ENCODE results near the gene SLC39A2. TPM values are rescaled to one million over a fixed set of nuclear protein-coding genes. Genes with fewer than 3 reads are reported as not detected.
A peak's percentile ranks its signal among the peaks of the same experiment; 100 is the strongest.

The SLC39A2 gene
- total and polyA plus RNA-seq, 4 donors: 0.05 to 0.08 TPM; not detected in 2

- no peak for DNase-seq (ENCODE audit: low spot score)
- 34% methylated on average over 2 of the region's 2 CpGs for WGBS
- TF ChIP-seq, protein P1, sequence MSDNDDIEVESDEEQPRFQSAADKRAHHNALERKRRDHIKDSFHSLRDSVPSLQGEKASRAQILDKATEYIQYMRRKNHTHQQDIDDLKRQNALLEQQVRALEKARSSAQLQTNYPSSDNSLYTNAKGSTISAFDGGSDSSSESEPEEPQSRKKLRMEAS (IDR thresholded peaks at IDR 0.05): peak; percentile 45
- peak; percentile 26 for TF ChIP-seq YY1 (IDR thresholded peaks at IDR 0.05)
- TF ChIP-seq, protein P2, sequence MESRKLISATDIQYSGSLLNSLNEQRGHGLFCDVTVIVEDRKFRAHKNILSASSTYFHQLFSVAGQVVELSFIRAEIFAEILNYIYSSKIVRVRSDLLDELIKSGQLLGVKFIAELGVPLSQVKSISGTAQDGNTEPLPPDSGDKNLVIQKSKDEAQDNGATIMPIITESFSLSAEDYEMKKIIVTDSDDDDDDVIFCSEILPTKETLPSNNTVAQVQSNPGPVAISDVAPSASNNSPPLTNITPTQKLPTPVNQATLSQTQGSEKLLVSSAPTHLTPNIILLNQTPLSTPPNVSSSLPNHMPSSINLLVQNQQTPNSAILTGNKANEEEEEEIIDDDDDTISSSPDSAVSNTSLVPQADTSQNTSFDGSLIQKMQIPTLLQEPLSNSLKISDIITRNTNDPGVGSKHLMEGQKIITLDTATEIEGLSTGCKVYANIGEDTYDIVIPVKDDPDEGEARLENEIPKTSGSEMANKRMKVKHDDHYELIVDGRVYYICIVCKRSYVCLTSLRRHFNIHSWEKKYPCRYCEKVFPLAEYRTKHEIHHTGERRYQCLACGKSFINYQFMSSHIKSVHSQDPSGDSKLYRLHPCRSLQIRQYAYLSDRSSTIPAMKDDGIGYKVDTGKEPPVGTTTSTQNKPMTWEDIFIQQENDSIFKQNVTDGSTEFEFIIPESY (IDR thresholded peaks at IDR 0.05): peak; percentile 30
- TF ChIP-seq ATF3 (IDR thresholded peaks at IDR 0.05): no peak
- TF ChIP-seq FOXA2 (IDR thresholded peaks at IDR 0.05): peak; percentile 22
- TF ChIP-seq, protein P3, sequence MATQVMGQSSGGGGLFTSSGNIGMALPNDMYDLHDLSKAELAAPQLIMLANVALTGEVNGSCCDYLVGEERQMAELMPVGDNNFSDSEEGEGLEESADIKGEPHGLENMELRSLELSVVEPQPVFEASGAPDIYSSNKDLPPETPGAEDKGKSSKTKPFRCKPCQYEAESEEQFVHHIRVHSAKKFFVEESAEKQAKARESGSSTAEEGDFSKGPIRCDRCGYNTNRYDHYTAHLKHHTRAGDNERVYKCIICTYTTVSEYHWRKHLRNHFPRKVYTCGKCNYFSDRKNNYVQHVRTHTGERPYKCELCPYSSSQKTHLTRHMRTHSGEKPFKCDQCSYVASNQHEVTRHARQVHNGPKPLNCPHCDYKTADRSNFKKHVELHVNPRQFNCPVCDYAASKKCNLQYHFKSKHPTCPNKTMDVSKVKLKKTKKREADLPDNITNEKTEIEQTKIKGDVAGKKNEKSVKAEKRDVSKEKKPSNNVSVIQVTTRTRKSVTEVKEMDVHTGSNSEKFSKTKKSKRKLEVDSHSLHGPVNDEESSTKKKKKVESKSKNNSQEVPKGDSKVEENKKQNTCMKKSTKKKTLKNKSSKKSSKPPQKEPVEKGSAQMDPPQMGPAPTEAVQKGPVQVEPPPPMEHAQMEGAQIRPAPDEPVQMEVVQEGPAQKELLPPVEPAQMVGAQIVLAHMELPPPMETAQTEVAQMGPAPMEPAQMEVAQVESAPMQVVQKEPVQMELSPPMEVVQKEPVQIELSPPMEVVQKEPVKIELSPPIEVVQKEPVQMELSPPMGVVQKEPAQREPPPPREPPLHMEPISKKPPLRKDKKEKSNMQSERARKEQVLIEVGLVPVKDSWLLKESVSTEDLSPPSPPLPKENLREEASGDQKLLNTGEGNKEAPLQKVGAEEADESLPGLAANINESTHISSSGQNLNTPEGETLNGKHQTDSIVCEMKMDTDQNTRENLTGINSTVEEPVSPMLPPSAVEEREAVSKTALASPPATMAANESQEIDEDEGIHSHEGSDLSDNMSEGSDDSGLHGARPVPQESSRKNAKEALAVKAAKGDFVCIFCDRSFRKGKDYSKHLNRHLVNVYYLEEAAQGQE (IDR thresholded peaks at IDR 0.05): no peak
- TF ChIP-seq GABPA (IDR thresholded peaks at IDR 0.05 in 1 of 2, conservative IDR thresholded peaks at IDR 0.05 in 1 of 2): peak in 1 of 2 donors; percentile 23
- TF ChIP-seq HNF4G (IDR thresholded peaks at IDR 0.05): peak; percentile 34
- peak; percentile 65 for TF ChIP-seq SP1 (IDR thresholded peaks at IDR 0.05)
- TF ChIP-seq TAF1 (conservative IDR thresholded peaks at IDR 0.05): no peak
- TF ChIP-seq NR2F2 (IDR thresholded peaks at IDR 0.05): peak; percentile 81
- no peak for TF ChIP-seq FOXA1 (IDR thresholded peaks at IDR 0.05)
- TF ChIP-seq EGR1 (IDR thresholded peaks at IDR 0.05; ENCODE audit: low read depth in 2 of 2): no peak
- TF ChIP-seq JUND (IDR thresholded peaks at IDR 0.05): no peak
- TF ChIP-seq RXRA (IDR thresholded peaks at IDR 0.05): peak; percentile 83 to 84
- no peak for TF ChIP-seq RAD21 (IDR thresholded peaks at IDR 0.05)
- no peak for TF ChIP-seq CTCF (IDR thresholded peaks at IDR 0.05; ENCODE audit: low read depth, low read length, missing input control)
- peak; percentile 77 to 79 for TF ChIP-seq HNF4A (conservative IDR thresholded peaks at IDR 0.05)
- Histone ChIP-seq H3K4me3 (ENCODE audit: low read depth in 1 of 3, low read length in 3 of 3) (no peak overlapping the region), H3K36me3 (ENCODE audit: control insufficient read depth in 4 of 4, insufficient read depth in 3 of 4, low read depth in 1 of 4, low read length in 3 of 4) (no peaks in the 10 kb centered on the region), H3K27ac (ENCODE audit: low read depth in 1 of 2, low read length in 2 of 2) (peak overlapping the region; percentile 27 to 33), H3K4me1 (ENCODE audit: control insufficient read depth in 4 of 4, insufficient read depth in 4 of 4, low read length in 3 of 4) (peaks cover 30 to 72% (median 45%) of the 10 kb centered on the region in 4 donors), H3K9me3 (ENCODE audit: control insufficient read depth in 4 of 4, low read length in 3 of 4) (no peaks in the 10 kb centered on the region), H3K27me3 (ENCODE audit: control insufficient read depth in 4 of 4, insufficient read depth in 4 of 4, low read length in 3 of 4) (no peaks in the 10 kb centered on the region), H3K9ac (ENCODE audit: low read depth in 1 of 2, low read length in 2 of 2) (no peak overlapping the region)
Observed at GRCh38 chr14:21048638-21049037, 49.5 kb downstream of the SLC39A2 start.

Measured in liver (tissue), 9 donors.